H1 (cell line): ENCODE results near the gene DPPA5. TPM values are rescaled to one million over a fixed set of nuclear protein-coding genes. Genes with fewer than 3 reads are reported as not detected.

Experiments
- ASH2L ChIP-seq: fragments of 200-600, 300-600 bp; sonication (generic); IDR thresholded peaks from one replicate; pipeline ENCODE4 v1.7.1; 2017; ENCODE audit warnings: low read length
- CTCF ChIP-seq, 3 experiments: IDR thresholded peaks; 1 replicate in 2 of 3; 2 replicates in 1 of 3; pipeline versions ENCODE4 v1.5.1 to v1.6.1; 2011; ENCODE audit warnings: low read length in 3 of 3, mild to moderate bottlenecking in 3 of 3, inconsistent platforms in 2 of 3, low read depth in 1 of 3, moderate library complexity in 1 of 3; ENCODE audit not compliant: insufficient read depth in 1 of 3; ENCODE audit errors: control extremely low read depth in 1 of 3
- EGR1 ChIP-seq: IDR thresholded peaks from 2 replicates; pipeline ENCODE4 v1.6.1; 2011; ENCODE audit warnings: low read depth, low read length, borderline replicate concordance
- JUN ChIP-seq: IDR thresholded peaks from 2 replicates; pipeline ENCODE4 v1.6.1; 2011; ENCODE audit warnings: low read depth, mild to moderate bottlenecking, improper control_type of control experiment, low read length
- POLR2AphosphoS5 ChIP-seq: IDR thresholded peaks from 2 replicates; pipeline ENCODE4 v1.6.1; 2011; ENCODE audit warnings: low read depth, low read length
- SIN3A ChIP-seq, 2 experiments: IDR thresholded peaks in 1 of 2; conservative IDR thresholded peaks in 1 of 2; 2 replicates each; pipeline ENCODE4 v1.6.1; 2011 to 2012; ENCODE audit warnings: low read length in 2 of 2, improper control_type of control experiment in 1 of 2, low read depth in 1 of 2, mild to moderate bottlenecking in 1 of 2
- SUZ12 ChIP-seq: fragments of 200-600 bp; sonication (generic); IDR thresholded peaks from 2 replicates; pipeline ENCODE4 v1.6.1; 2012; ENCODE audit warnings: mild to moderate bottlenecking, inconsistent platforms, low read length, moderate library complexity, mixed read lengths
- USF2 ChIP-seq: IDR thresholded peaks from 2 replicates; pipeline ENCODE4 v1.6.1; 2011; ENCODE audit warnings: low read length, improper control_type of control experiment
- polyA plus RNA-seq, 7 experiments: library from polyadenylated mRNA; depleted of rRNA in 3 of 7; stranded (reverse) in 5 of 7; unstranded in 2 of 7; fragments of >200 nt in 5 of 7; fragments of 200-250 nt in 2 of 7; gene quantifications; 1 replicate in 5 of 7; 2 replicates in 1 of 7; 4 replicates in 1 of 7; pipeline versions ENCODE4 v1.2.1 to v1.2.3, GENCODE V29; 2011 to 2013; ENCODE audit warnings: missing spikeins in 2 of 7, mixed read lengths in 2 of 7
- total RNA-seq: library from RNA; stranded (reverse); fragmentation: NEBNext Ultra II Directional; extraction: Animal tissue kit (Norgen Biotek cat#: 25700); gene quantifications from 2 replicates; pipeline ENCODE4 v1.2.1, GENCODE V29; 2021

DPPA5 gene
- total and polyA plus RNA-seq, 2 of the 8 experiments (the other 6 are each of a cell fraction or from before 2014, with no cell fraction given) = 2.0 to 2.9 TPM

DNA sequence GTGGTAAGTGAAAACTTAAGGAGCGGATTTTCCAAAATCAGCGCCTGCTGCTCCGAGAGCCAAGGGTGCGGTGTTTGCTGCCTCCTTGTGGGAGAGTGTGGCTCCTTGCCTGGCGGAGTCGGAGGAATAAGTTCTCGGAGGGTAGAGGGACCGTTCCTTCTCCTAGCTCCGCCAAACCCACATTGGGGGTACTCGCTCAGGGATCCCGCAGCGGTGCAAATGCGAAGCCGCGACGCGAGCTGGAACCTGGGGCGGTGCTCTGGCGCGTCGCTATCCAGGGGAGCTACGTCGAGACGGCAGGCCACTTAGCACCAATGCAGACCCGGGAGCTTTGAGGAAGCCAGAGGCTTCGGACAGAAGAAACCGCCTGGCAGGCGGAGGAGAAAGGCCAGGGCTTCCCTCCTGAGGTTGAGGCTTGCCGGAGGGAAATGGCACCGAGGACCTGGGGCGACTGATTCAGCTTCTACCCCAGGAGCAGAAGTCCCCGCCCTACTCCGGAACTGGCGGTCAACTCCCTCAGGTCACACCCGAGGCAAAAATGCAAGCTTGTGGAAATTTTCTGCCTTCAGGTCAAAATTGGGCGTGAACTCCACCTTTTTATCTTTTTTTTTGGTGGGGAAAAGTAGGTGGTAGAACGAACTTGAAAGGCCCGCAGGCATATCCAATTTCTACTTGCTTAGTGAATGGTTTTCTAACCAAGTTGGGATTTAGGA, 34.9 kb upstream of the DPPA5 start (continued):
- TF ChIP-seq USF2 = no peak
- no peak for TF ChIP-seq JUN
- 0 out of 4 replicates have a peak, but pooled peaks of 1 of the 2 experiments have one; percentile 27 for TF ChIP-seq SIN3A (conservative IDR thresholded peaks at IDR 0.05 in 1 of 2, IDR thresholded peaks at IDR 0.05 in 1 of 2; ENCODE audit: low read depth in 1 of 2, low read length in 2 of 2)
- no peak for TF ChIP-seq SUZ12
- peak; percentile 80 for TF ChIP-seq ASH2L
- no peak for TF ChIP-seq EGR1
- peak; percentile 41; the same call in 1 of the 2 replicates for TF ChIP-seq POLR2AphosphoS5
- peak; percentile 89 to 94 (median 90) for TF ChIP-seq CTCF (IDR thresholded peaks at IDR 0.05; ENCODE audit: control extremely low read depth in 1 of 3, insufficient read depth in 1 of 3, low read depth in 1 of 3, low read length in 3 of 3)
